SKM-1 treated with dmso at 0.1 percent for 144 hours (cell line): ENCODE results near the gene CEP131.

Source experiments
- DNase-seq: peaks from one replicate; lab custom pipeline; 2025; ENCODE audit not compliant: unreplicated experiment; lab: John Stamatoyannopoulos, UW

CEP131 gene

GRCh38 chr17:81170727-81171494 lies 51.9 kb downstream of the CEP131 start:
- DNase-seq = no peak

- no peak for DNase-seq
Measured at GRCh38 chr17:81169870-81170309, 52.9 kb downstream of the CEP131 start.

- no peak for DNase-seq
Measured at GRCh38 chr17:81167638-81168037, 55.1 kb downstream of the CEP131 start.

- no peak for DNase-seq
Measured at GRCh38 chr17:81167194-81167524, 55.6 kb downstream of the CEP131 start.

GRCh38 chr17:81166033-81166492 lies 56.7 kb downstream of the CEP131 start, which contains the start of gene AATK:
AATK (minus strand) TSS chr17:81166221; CDS start chr17:81165992, 229 bp downstream.
- DNase-seq = no peak

GRCh38 chr17:81165246-81166032 lies 57.3 kb downstream of the CEP131 start, which contains the start of gene PVALEF:
PVALEF (plus strand) TSS chr17:81165507; CDS start chr17:81181227, 15,720 bp downstream.
- no peak for DNase-seq

GRCh38 chr17:81164371-81165245 lies 58.2 kb downstream of the CEP131 start:
- no peak for DNase-seq

GRCh38 chr17:81163703-81164370 lies 58.9 kb downstream of the CEP131 start:
- no peak for DNase-seq

GRCh38 chr17:81163051-81163695 lies 59.6 kb downstream of the CEP131 start:
- DNase-seq = no peak

GRCh38 chr17:81162491-81162890 lies 60.3 kb downstream of the CEP131 start:
- DNase-seq = no peak

- DNase-seq = no peak
Measured at GRCh38 chr17:81161972-81162371, 60.8 kb downstream of the CEP131 start.

- DNase-seq = no peak
Measured at GRCh38 chr17:81161536-81161935, 61.2 kb downstream of the CEP131 start.

GRCh38 chr17:81160747-81161453 lies 61.9 kb downstream of the CEP131 start:
- DNase-seq = no peak

- no peak for DNase-seq
Measured at GRCh38 chr17:81160306-81160705, 62.5 kb downstream of the CEP131 start.

GRCh38 chr17:81159611-81160265 lies 63.0 kb downstream of the CEP131 start:
- DNase-seq = no peak

GRCh38 chr17:81158688-81159590 lies 63.8 kb downstream of the CEP131 start:
- no peak for DNase-seq

- DNase-seq = no peak
Measured at GRCh38 chr17:81157848-81158687, 64.7 kb downstream of the CEP131 start.
